Stimulated activated CD4-positive, alpha-beta T cell treated with anti-CD3 and anti-CD28 coated beads, Interleukin-2, amount 100 ng/mL, for 48 hours (primary cell): ENCODE results near the gene CCNF.

ENCODE experiments used
- DNase-seq, 2 donors: peaks; one replicate each; pipeline ENCODE4 v3.0.0-alpha.2; 2020

CCNF gene

GRCh38 chr16:2458887-2459646, 29.8 kb downstream of the CCNF start:
- no peak for DNase-seq

GRCh38 chr16:2459647-2460390, 30.6 kb downstream of the CCNF start, which contains the start of gene TEDC2:
Gene TEDC2 (plus strand): TSS chr16:2460109. CDS start chr16:2460145, 36 bp downstream.
- DNase-seq = peak; percentile 97

GRCh38 chr16:2460391-2460713, 31.1 kb downstream of the CCNF start:
- no peak for DNase-seq

GRCh38 chr16:2460916-2461315, 31.7 kb downstream of the CCNF start:
- no peak for DNase-seq

GRCh38 chr16:2462031-2462866, 33.0 kb downstream of the CCNF start:
- no peak for DNase-seq

- DNase-seq = no peak
Measured at GRCh38 chr16:2464333-2464732, 35.1 kb downstream of the CCNF start.

GRCh38 chr16:2465653-2466415, 36.6 kb downstream of the CCNF start:
- no peak for DNase-seq

- no peak for DNase-seq
Measured at GRCh38 chr16:2466667-2467527, 37.6 kb downstream of the CCNF start.

GRCh38 chr16:2467528-2468232, 38.4 kb downstream of the CCNF start:
- no peak for DNase-seq

- no peak for DNase-seq
Measured at GRCh38 chr16:2468233-2468724, 39.0 kb downstream of the CCNF start.

GRCh38 chr16:2468725-2469398, 39.6 kb downstream of the CCNF start:
- DNase-seq = no peak

- DNase-seq = no peak
Measured at GRCh38 chr16:2469399-2470233, 40.4 kb downstream of the CCNF start.

GRCh38 chr16:2470234-2470601, 41.0 kb downstream of the CCNF start:
- DNase-seq = no peak

- no peak for DNase-seq
Measured at GRCh38 chr16:2470603-2471015, 41.4 kb downstream of the CCNF start.

- DNase-seq = no peak
Measured at GRCh38 chr16:2471016-2471652, 41.9 kb downstream of the CCNF start, which contains the start of gene NTN3. Gene NTN3 (plus strand): TSS chr16:2471297. CDS start chr16:2471702, 405 bp downstream.

GRCh38 chr16:2471653-2472487, 42.6 kb downstream of the CCNF start:
- no peak for DNase-seq

- no peak for DNase-seq
Measured at GRCh38 chr16:2472488-2472864, 43.2 kb downstream of the CCNF start.
